Progenitor cell of endocrine pancreas (in vitro differentiated cells): ENCODE measurements around the gene B4GALT5. TPM values are rescaled to one million over a fixed set of nuclear protein-coding genes. Genes with fewer than 3 reads are reported as not detected.
"Not testable (repeated sequence)": the region's sequence is repeated elsewhere in the genome, so short reads cannot be mapped to it uniquely, and the experiment has no call there.

Experiments used
- DNase-seq: peaks from one replicate; pipeline ENCODE4 v3.0.0; 2021; ENCODE audit warnings: low spot score; ENCODE audit not compliant: unreplicated experiment
- H3K27ac Mint-ChIP-seq: 2 replicates; pipeline ENCODE4 v1.8.0; 2021; ENCODE audit warnings: mild to moderate bottlenecking, moderate library complexity, mixed read lengths
- H3K27me3 Mint-ChIP-seq: 2 replicates; pipeline ENCODE4 v1.8.0; 2021; ENCODE audit warnings: mixed read lengths
- H3K36me3 Mint-ChIP-seq: 2 replicates; pipeline ENCODE4 v1.8.0; 2022; ENCODE audit warnings: mixed read lengths; ENCODE audit not compliant: insufficient read depth
- H3K4me1 Mint-ChIP-seq: 2 replicates; pipeline ENCODE4 v1.8.0; 2021; ENCODE audit warnings: low read depth, mixed read lengths
- H3K4me3 Mint-ChIP-seq: 2 replicates; pipeline ENCODE4 v1.8.0; 2021; ENCODE audit warnings: low read depth, mild to moderate bottlenecking, moderate library complexity, mixed read lengths
- H3K9me3 Mint-ChIP-seq: 2 replicates; pipeline ENCODE4 v1.8.0; 2021; ENCODE audit warnings: low read depth, mixed read lengths
- CTCF ChIP-seq: fragments of 200-600 bp; sonication (generic); IDR thresholded peaks from one replicate; pipeline ENCODE4 v1.5.0; 2021; ENCODE audit warnings: antibody characterized with exemption, mild to moderate bottlenecking; ENCODE audit not compliant: unreplicated experiment
- total RNA-seq: library from RNA; stranded (reverse); gene quantifications from 2 replicates; pipeline ENCODE4 v1.2.1, GENCODE V29; 2021

Gene B4GALT5
- total RNA-seq, 1 donor from 2014 or later: 58.6 TPM

- Mint-ChIP-seq H3K4me1 (peaks cover 18% of the 10 kb centered on the region), H3K36me3 (no peaks in the 10 kb centered on the region), H3K4me3 (peak overlapping the region; percentile 87), H3K9me3 (no peaks in the 10 kb centered on the region), H3K27me3 (no peaks in the 10 kb centered on the region), H3K27ac (peak overlapping the region; percentile 86)
- no peak for DNase-seq
- no peak for TF ChIP-seq CTCF
Observed at GRCh38 chr20:49712118-49712517, 1.6 kb downstream of the B4GALT5 start.

- no peaks in the 10 kb centered on the region for H3K9me3 Mint-ChIP-seq
- DNase-seq: no peak
- H3K27me3 Mint-ChIP-seq: no peaks in the 10 kb centered on the region
- H3K36me3 Mint-ChIP-seq: no peaks in the 10 kb centered on the region
- H3K4me3 Mint-ChIP-seq: peak overlapping the region; percentile 87
- H3K27ac Mint-ChIP-seq: no peak overlapping the region
- no peak for TF ChIP-seq CTCF
- H3K4me1 Mint-ChIP-seq: peaks cover 23% of the 10 kb centered on the region
Observed at GRCh38 chr20:49711667-49711987, 2.1 kb downstream of the B4GALT5 start.

GRCh38 chr20:49710971-49711666 lies 2.6 kb downstream of the B4GALT5 start:
- TF ChIP-seq CTCF: no peak
- Mint-ChIP-seq H3K4me3 (peak overlapping the region; percentile 87), H3K27ac (no peak overlapping the region), H3K27me3 (no peaks in the 10 kb centered on the region), H3K36me3 (no peaks in the 10 kb centered on the region), H3K4me1 (peaks cover 28% of the 10 kb centered on the region), H3K9me3 (no peaks in the 10 kb centered on the region)
- DNase-seq: no peak

- DNase-seq: no peak
- peak overlapping the region; percentile 70 for H3K27ac Mint-ChIP-seq
- no peak for TF ChIP-seq CTCF
- H3K27me3 Mint-ChIP-seq: no peaks in the 10 kb centered on the region
- peaks cover 2% of the 10 kb centered on the region for H3K36me3 Mint-ChIP-seq
- H3K4me1 Mint-ChIP-seq: peaks cover 26% of the 10 kb centered on the region
- no peak overlapping the region for H3K4me3 Mint-ChIP-seq
- no peaks in the 10 kb centered on the region for H3K9me3 Mint-ChIP-seq
Observed at GRCh38 chr20:49707118-49707517, 6.6 kb downstream of the B4GALT5 start.

- H3K27ac Mint-ChIP-seq: peak overlapping the region; percentile 70
- no peaks in the 10 kb centered on the region for H3K27me3 Mint-ChIP-seq
- peaks cover 2% of the 10 kb centered on the region for H3K36me3 Mint-ChIP-seq
- H3K4me1 Mint-ChIP-seq: peaks cover 23% of the 10 kb centered on the region
- TF ChIP-seq CTCF: no peak
- H3K9me3 Mint-ChIP-seq: no peaks in the 10 kb centered on the region
- DNase-seq: no peak
- H3K4me3 Mint-ChIP-seq: no peak overlapping the region
Observed at GRCh38 chr20:49706630-49707091, 7.0 kb downstream of the B4GALT5 start.

GRCh38 chr20:49705893-49706292 lies 7.8 kb downstream of the B4GALT5 start:
- not testable (repeated sequence) for H3K36me3 Mint-ChIP-seq, H3K4me3 Mint-ChIP-seq, H3K9me3 Mint-ChIP-seq, H3K27me3 Mint-ChIP-seq, H3K27ac Mint-ChIP-seq, DNase-seq
- H3K4me1 Mint-ChIP-seq: peaks cover 20% of the 10 kb centered on the region
